Measurements from ENCODE around the gene FXYD6. TPM values are rescaled to one million over a fixed set of nuclear protein-coding genes. Genes with fewer than 3 reads are reported as not detected.

Gene FXYD6
- total and polyA plus RNA-seq, 2 of the 8 experiments (the other 6 are each of a cell fraction or from before 2014, with no cell fraction given): 44.6 to 117 TPM

- peaks cover 0 to 18% (median 10%) of the 10 kb centered on the region in 4 experiments; a peak in 6 of 7 replicates for H3K4me1 ChIP-seq (replicated peaks in 1 of 4; ENCODE audit: control insufficient read depth in 3 of 4, insufficient read depth in 4 of 4, low read length in 3 of 4)
- FAIRE-seq (no peak), DNase-seq (ENCODE audit: low read depth in 1 of 2, low spot score in 2 of 2) (peak in 1 of 2 experiments; percentile 43)
- H3K27me3 ChIP-seq (replicated peaks in 1 of 4; ENCODE audit: control insufficient read depth in 3 of 4, extremely low read depth in 1 of 4, insufficient read depth in 3 of 4, low read length in 3 of 4): no peaks in the 10 kb centered on the region; a peak in 1 of 7 replicates
- no peak overlapping the region for H3K23ac ChIP-seq (ENCODE audit: insufficient read length)
- H4K91ac ChIP-seq (replicated peaks; ENCODE audit: insufficient read length, low read length): no peak overlapping the region
- H3K27ac ChIP-seq (ENCODE audit: low read depth, low read length): no peak overlapping the region; the same call in 1 of the 2 replicates
- H2AFZ ChIP-seq (ENCODE audit: low read length): no peak overlapping the region
- H3K9ac ChIP-seq (replicated peaks in 1 of 4; ENCODE audit: extremely low read depth in 1 of 4, low read depth in 3 of 4, low read length in 3 of 4): no peak overlapping the region
- peak overlapping the region; percentile 53 for H4K8ac ChIP-seq (ENCODE audit: extremely low read depth, insufficient read depth, low read length)
- H3K14ac ChIP-seq (ENCODE audit: insufficient read length): no peak overlapping the region
- no peaks in the 10 kb centered on the region for H3K79me2 ChIP-seq (ENCODE audit: control insufficient read depth in 1 of 2, insufficient read depth in 2 of 2, low read length in 2 of 2)
- H2BK15ac ChIP-seq (ENCODE audit: low read length): 0 out of 2 replicates have a peak overlapping the region, but pooled peaks have one; percentile 5
- H3K4me3 ChIP-seq (ENCODE audit: extremely low read depth in 1 of 4, insufficient read depth in 2 of 4, low read depth in 3 of 4, low read length in 4 of 4): no peak overlapping the region
- POLR2A ChIA-PET (ENCODE audit: partially characterized antibody): no interaction called here
- no peak overlapping the region for H2BK12ac ChIP-seq (ENCODE audit: low read depth, low read length)
- no peak overlapping the region for H3K18ac ChIP-seq (ENCODE audit: extremely low read depth, low read length)
- H3K9me3 ChIP-seq (ENCODE audit: insufficient read depth in 2 of 2, low read depth in 1 of 2, low read length in 1 of 2): no peaks in the 10 kb centered on the region
- no peaks in the 10 kb centered on the region for H3K23me2 ChIP-seq (ENCODE audit: low read depth, low read length)
- 85% methylated on average over 16 of the region's 16 CpGs; no CpG with 5 or more reads in 1 of the 2 experiments for WGBS, 2 experiments (ENCODE audit: extremely low coverage in 1 of 2, insufficient coverage in 1 of 2, insufficient read length in 1 of 2, insufficient replicate concordance in 2 of 2, low coverage in 1 of 2, low lambda C conversion rate in 2 of 2, missing lambda C conversion rate in 1 of 2)
- no peak overlapping the region for H3K56ac ChIP-seq (replicated peaks; ENCODE audit: insufficient read length, low read depth, low read length)
- no peak overlapping the region for H3K4ac ChIP-seq (replicated peaks; ENCODE audit: insufficient read length, low read depth, low read length)
- no peak overlapping the region for H2BK5ac ChIP-seq (ENCODE audit: low read depth, low read length)
- no peaks in the 10 kb centered on the region for H4K20me1 ChIP-seq (replicated peaks in 1 of 2; ENCODE audit: control insufficient read depth in 1 of 2, insufficient read depth in 2 of 2, low read length in 2 of 2)
- CTCF ChIA-PET (ENCODE audit: partially characterized antibody): interaction anchor here (0.6 to 11.9 kb wide), 11 partner anchors 9 to 402 kb away, joined by 3 to 91 read pairs (median 4); no protein-coding TSS in a partner anchor
- H3K36me3 ChIP-seq (ENCODE audit: control insufficient read depth in 2 of 4, insufficient read depth in 4 of 4, low read length in 3 of 4): no peaks in the 10 kb centered on the region
- no peak overlapping the region for H2AK5ac ChIP-seq (ENCODE audit: low read depth, low read length)
- H4K5ac ChIP-seq (ENCODE audit: insufficient read length, low read depth, low read length): no peak overlapping the region
- H2BK20ac ChIP-seq (ENCODE audit: low read length): no peak overlapping the region
- H3K4me2 ChIP-seq (ENCODE audit: insufficient read depth in 1 of 2, low read depth in 2 of 2, low read length in 2 of 2): no peak overlapping the region
- no peak overlapping the region for H2BK120ac ChIP-seq (replicated peaks; ENCODE audit: low read depth, low read length)
- H3K79me1 ChIP-seq (ENCODE audit: low read depth, low read length): no peaks in the 10 kb centered on the region
- TF ChIP-seq CHD1 (IDR thresholded peaks at IDR 0.05; ENCODE audit: low read depth, low read length) (no peak), SIRT6 (IDR thresholded peaks at IDR 0.05; ENCODE audit: low read length) (no peak), EZH2 (IDR thresholded peaks at IDR 0.05; ENCODE audit: low read depth, low read length, severe bottlenecking) (no peak), TCF12 (IDR thresholded peaks at IDR 0.05; ENCODE audit: low read depth, low read length) (no peak), KDM5A (IDR thresholded peaks at IDR 0.05; ENCODE audit: low read length) (no peak), SAP30 (IDR thresholded peaks at IDR 0.05; ENCODE audit: insufficient read depth, insufficient replicate concordance, low read length) (no peak), KDM4A (IDR thresholded peaks at IDR 0.05; ENCODE audit: low read depth, low read length, severe bottlenecking) (no peak), CREB1 (IDR thresholded peaks at IDR 0.05) (no peak), EGR1 (IDR thresholded peaks at IDR 0.05; ENCODE audit: borderline replicate concordance, low read depth, low read length) (no peak), ATF3 (IDR thresholded peaks at IDR 0.05; ENCODE audit: insufficient read depth, low read depth, low read length) (no peak), USF2 (IDR thresholded peaks at IDR 0.05; ENCODE audit: low read length) (no peak)
Measured at GRCh38 chr11:117828611-117829368, 47.7 kb downstream of the FXYD6 start.
